ENCODE data around the gene ELAC2.

The ELAC2 gene

DNA sequence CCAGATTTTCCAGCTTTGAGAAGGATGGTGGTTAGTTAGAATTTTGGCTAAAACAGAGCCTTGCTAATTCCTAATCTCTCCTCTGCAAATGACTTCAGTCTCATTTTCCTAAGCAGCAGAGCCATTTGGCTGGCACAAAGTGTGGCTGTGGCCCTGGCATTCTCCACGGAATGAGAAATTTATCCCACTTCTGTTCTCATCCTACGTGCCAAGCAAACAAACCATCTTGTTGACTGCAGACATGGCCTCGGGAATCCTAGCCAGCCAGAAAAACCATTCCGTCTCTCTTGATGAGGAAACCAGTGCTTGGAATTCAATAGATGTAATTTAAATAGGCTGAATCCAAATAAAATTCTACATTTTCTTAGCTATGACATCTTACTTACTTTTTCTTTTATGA is 34.1 kb upstream of the ELAC2 start:
- Histone ChIP-seq H3K4me3 (IDR thresholded peaks at IDR 0.05; ENCODE audit: insufficient read depth, low read depth, low read length) (no peak overlapping the region), H3K9ac (no peak overlapping the region), H3K27ac (no peak overlapping the region), H2AFZ (ENCODE audit: low read depth) (no peak overlapping the region), H3K4me2 (no peak overlapping the region), H3K27me3 (ENCODE audit: insufficient read depth, low read depth) (no peaks in the 10 kb centered on the region), H3K4me1 (ENCODE audit: low read depth, poor library complexity, severe bottlenecking) (no peaks in the 10 kb centered on the region), H4K20me1 (ENCODE audit: insufficient read depth) (no peaks in the 10 kb centered on the region), H3K36me3 (ENCODE audit: insufficient read depth) (no peaks in the 10 kb centered on the region), H3K79me2 (ENCODE audit: insufficient read depth, low read depth) (no peaks in the 10 kb centered on the region)
- TF ChIP-seq, protein P1, sequence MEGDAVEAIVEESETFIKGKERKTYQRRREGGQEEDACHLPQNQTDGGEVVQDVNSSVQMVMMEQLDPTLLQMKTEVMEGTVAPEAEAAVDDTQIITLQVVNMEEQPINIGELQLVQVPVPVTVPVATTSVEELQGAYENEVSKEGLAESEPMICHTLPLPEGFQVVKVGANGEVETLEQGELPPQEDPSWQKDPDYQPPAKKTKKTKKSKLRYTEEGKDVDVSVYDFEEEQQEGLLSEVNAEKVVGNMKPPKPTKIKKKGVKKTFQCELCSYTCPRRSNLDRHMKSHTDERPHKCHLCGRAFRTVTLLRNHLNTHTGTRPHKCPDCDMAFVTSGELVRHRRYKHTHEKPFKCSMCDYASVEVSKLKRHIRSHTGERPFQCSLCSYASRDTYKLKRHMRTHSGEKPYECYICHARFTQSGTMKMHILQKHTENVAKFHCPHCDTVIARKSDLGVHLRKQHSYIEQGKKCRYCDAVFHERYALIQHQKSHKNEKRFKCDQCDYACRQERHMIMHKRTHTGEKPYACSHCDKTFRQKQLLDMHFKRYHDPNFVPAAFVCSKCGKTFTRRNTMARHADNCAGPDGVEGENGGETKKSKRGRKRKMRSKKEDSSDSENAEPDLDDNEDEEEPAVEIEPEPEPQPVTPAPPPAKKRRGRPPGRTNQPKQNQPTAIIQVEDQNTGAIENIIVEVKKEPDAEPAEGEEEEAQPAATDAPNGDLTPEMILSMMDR (conservative IDR thresholded peaks at IDR 0.05; ENCODE audit: low read depth, low read length), result no peak

DNA sequence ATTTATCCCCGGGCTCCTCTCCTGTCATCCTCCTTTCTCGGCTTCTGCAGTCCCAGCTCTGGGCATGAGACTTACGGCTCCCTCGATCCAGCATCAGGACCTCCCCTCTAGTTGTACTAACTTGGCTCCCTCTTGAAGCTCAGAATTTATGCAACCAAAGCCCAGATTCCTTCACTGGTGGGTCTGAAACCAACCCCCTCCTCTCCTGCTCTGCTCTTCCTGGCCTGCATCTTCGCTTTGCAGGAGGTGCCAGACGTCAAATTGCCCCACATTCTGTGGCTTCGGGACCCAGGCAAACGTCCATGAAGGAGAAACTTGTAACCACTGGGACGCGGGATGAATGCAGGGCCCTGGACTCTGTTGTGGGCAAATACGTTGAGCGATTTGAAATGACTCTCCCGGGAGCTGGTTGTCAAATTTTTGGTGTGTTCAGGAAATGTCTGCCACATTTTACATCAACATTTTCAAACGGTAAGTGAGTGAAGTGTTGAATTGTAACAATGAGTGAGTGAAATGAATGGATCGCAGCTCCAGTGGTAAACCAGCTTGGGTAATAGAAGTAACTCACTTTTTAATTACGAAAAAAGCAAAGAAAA is 29.3 kb upstream of the ELAC2 start:
- H3K27me3 ChIP-seq (ENCODE audit: insufficient read depth, low read depth), result no peaks in the 10 kb centered on the region
- no peak overlapping the region for H2AFZ ChIP-seq (ENCODE audit: low read depth)
- no peak overlapping the region for H3K27ac ChIP-seq

DNA sequence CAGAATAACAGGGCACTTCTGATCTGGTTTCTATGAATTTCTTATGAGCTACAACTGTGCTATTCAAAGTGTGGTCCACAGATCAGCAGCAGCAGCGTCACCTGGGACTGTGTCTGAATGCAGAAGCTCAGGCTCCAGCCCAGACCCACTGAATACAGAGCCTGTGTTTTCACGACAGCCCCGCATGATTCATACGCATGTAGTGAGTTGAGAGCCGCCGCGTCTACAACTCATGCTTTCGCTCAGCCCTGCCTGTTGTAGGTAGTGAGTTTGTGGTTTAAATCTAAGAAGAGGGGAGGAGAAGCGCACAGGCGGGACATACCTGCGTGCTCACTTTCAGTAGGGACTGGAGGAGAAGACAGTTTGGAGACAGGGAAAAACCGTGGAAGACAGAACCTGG is 28.5 kb upstream of the ELAC2 start:
- H3K4me3 ChIP-seq (IDR thresholded peaks at IDR 0.05; ENCODE audit: insufficient read depth, low read depth, low read length), result no peak overlapping the region

More for the DNA sequence above, 29.3 kb upstream of the ELAC2 start:
- H3K4me1 ChIP-seq (ENCODE audit: low read depth, poor library complexity, severe bottlenecking), result no peaks in the 10 kb centered on the region
- no peaks in the 10 kb centered on the region for H3K79me2 ChIP-seq (ENCODE audit: insufficient read depth, low read depth)
- TF ChIP-seq, protein P1 (conservative IDR thresholded peaks at IDR 0.05; ENCODE audit: low read depth, low read length), result no peak
- no peak overlapping the region for H3K4me2 ChIP-seq
- H3K9ac ChIP-seq, result no peak overlapping the region
- H3K4me3 ChIP-seq (IDR thresholded peaks at IDR 0.05; ENCODE audit: insufficient read depth, low read depth, low read length), result no peak overlapping the region
- H4K20me1 ChIP-seq (ENCODE audit: insufficient read depth), result no peaks in the 10 kb centered on the region
- no peaks in the 10 kb centered on the region for H3K36me3 ChIP-seq (ENCODE audit: insufficient read depth)

DNA sequence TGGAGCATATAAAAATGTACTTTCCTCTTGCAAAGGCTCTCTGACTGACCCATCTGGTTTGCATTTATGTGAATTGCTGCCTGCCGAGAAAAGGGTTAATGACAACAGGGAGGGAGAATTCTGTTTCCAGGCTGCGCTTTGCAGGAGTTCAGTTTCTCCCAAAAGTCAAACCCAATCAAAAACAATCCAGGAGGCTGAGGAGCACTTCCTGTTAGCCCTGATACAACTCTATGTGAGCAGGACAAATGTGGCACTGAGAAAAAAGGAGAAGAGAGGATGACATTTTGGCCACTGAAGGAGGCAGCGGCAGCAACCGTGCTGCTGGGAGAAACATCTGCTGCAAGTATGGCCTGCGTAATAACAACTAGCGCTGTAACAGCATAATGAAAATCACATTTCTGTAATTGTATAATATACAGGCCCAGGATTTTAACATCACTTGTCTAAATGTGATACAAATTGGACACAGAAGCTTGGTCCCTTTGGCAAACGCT is 26.8 kb upstream of the ELAC2 start:
- H3K79me2 ChIP-seq (ENCODE audit: insufficient read depth, low read depth), result no peaks in the 10 kb centered on the region
- no peaks in the 10 kb centered on the region for H3K27me3 ChIP-seq (ENCODE audit: insufficient read depth, low read depth)
- H2AFZ ChIP-seq (ENCODE audit: low read depth), result no peak overlapping the region

More for the DNA sequence above, 28.5 kb upstream of the ELAC2 start:
- no peak overlapping the region for H2AFZ ChIP-seq (ENCODE audit: low read depth)
- TF ChIP-seq, protein P1 (conservative IDR thresholded peaks at IDR 0.05; ENCODE audit: low read depth, low read length), result no peak
- no peaks in the 10 kb centered on the region for H3K27me3 ChIP-seq (ENCODE audit: insufficient read depth, low read depth)
- no peaks in the 10 kb centered on the region for H3K79me2 ChIP-seq (ENCODE audit: insufficient read depth, low read depth)
- no peaks in the 10 kb centered on the region for H4K20me1 ChIP-seq (ENCODE audit: insufficient read depth)
- H3K36me3 ChIP-seq (ENCODE audit: insufficient read depth), result no peaks in the 10 kb centered on the region
- no peak overlapping the region for H3K27ac ChIP-seq
- H3K4me1 ChIP-seq (ENCODE audit: low read depth, poor library complexity, severe bottlenecking), result no peaks in the 10 kb centered on the region
- no peak overlapping the region for H3K9ac ChIP-seq
- H3K4me2 ChIP-seq, result no peak overlapping the region

More for the DNA sequence above, 26.8 kb upstream of the ELAC2 start:
- Histone ChIP-seq H4K20me1 (ENCODE audit: insufficient read depth) (no peaks in the 10 kb centered on the region), H3K4me2 (no peak overlapping the region), H3K27ac (no peak overlapping the region), H3K36me3 (ENCODE audit: insufficient read depth) (no peaks in the 10 kb centered on the region), H3K4me1 (ENCODE audit: low read depth, poor library complexity, severe bottlenecking) (no peaks in the 10 kb centered on the region), H3K4me3 (IDR thresholded peaks at IDR 0.05; ENCODE audit: insufficient read depth, low read depth, low read length) (no peak overlapping the region), H3K9ac (no peak overlapping the region)
- TF ChIP-seq, protein P1 (conservative IDR thresholded peaks at IDR 0.05; ENCODE audit: low read depth, low read length), result no peak

Data from KMS-11 (cell line).